Esophagus muscularis mucosa (tissue), 3 donors: Measurements from ENCODE around the gene FN1.

Source experiments
- CTCF ChIP-seq, 3 experiments: fragments of 200-600 bp in 2 of 3; fragments of 450-650 bp in 1 of 3; sonication (generic) in 2 of 3; IDR thresholded peaks; one replicate each; pipeline ENCODE4 v1.5.1; 2017 to 2019; ENCODE audit warnings: antibody characterized with exemption in 3 of 3, mild to moderate bottlenecking in 2 of 3, moderate library complexity in 1 of 3
- POLR2A ChIP-seq: fragments of 450-650 bp; IDR thresholded peaks from one replicate; pipeline ENCODE4 v1.6.1; 2017; ENCODE audit warnings: antibody characterized with exemption, moderate library complexity, mild to moderate bottlenecking, low read depth

GRCh38 chr2:215428060-215428910 lies 7.6 kb downstream of the FN1 start:
- TF ChIP-seq CTCF (IDR thresholded peaks at IDR 0.05) (no peak), POLR2A (no peak)
